ENCODE measurements around the gene TAAR5. TPM values are rescaled to one million over a fixed set of nuclear protein-coding genes. Genes with fewer than 3 reads are reported as not detected.

The TAAR5 gene
- total RNA-seq, 2 experiments from 2014 or later: not detected

DNA sequence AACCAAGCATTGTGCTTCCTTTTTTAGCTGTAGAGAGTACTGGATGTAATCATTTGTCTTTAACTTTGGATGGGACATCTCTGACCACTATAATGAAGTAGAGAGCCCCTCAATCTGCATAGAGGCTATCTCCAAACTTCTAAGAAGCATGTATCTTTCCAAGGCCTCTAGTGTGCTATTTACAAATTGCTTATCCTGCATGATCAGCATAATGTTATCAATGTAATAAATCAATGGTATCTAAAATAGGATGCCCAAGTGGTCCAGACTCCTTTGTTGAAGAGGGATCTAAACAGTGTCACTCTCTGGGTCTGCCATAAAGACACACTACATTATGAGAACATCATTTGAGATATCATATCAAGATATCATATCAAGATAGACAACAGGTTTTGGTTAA, 44.7 kb downstream of the TAAR5 start:
- H3K4me3 Mint-ChIP-seq: no peak overlapping the region
- peaks cover 16% of the 10 kb centered on the region for H3K27me3 Mint-ChIP-seq
- no peak for DNase-seq
- H3K36me3 Mint-ChIP-seq: no peaks in the 10 kb centered on the region
- H3K27ac Mint-ChIP-seq: no peak overlapping the region
- H3K4me1 Mint-ChIP-seq: no peaks in the 10 kb centered on the region
- no peaks in the 10 kb centered on the region for H3K9me3 Mint-ChIP-seq

Other genes starting within 250 kb of the TAAR5 start
- gene MOXD1, start 188.3 kb downstream of the TAAR5 start, total RNA-seq: not detected
- 10 to 100 TPM; 14.8 to 16.3 TPM for gene STX7, start 76.6 kb downstream of the TAAR5 start, total RNA-seq
- not detected for gene TAAR9, start 51.5 kb downstream of the TAAR5 start, total RNA-seq
- gene TAAR8, start 37.1 kb downstream of the TAAR5 start, total RNA-seq: not detected
- not detected for gene TAAR6, start 19.4 kb downstream of the TAAR5 start, total RNA-seq
- not detected for gene TAAR2, start 34.5 kb upstream of the TAAR5 start, total RNA-seq
- gene TAAR1, start 69.4 kb upstream of the TAAR5 start, total RNA-seq: not detected
- gene VNN1, start 124.3 kb upstream of the TAAR5 start, total RNA-seq: not detected
- 10 to 100 TPM in 1 of 2 experiments, 1 to 10 TPM in 1; 9.4 to 11.9 TPM for gene VNN2, start 168.2 kb upstream of the TAAR5 start, total RNA-seq
- gene SLC18B1, start 208.9 kb upstream of the TAAR5 start, total RNA-seq: 10 to 100 TPM in 1 of 2 experiments, 1 to 10 TPM in 1; 9.7 to 10.8 TPM
- 1,000 to 10,000 TPM; 1,899 to 2,004 TPM for gene RPS12, start 224.8 kb upstream of the TAAR5 start, total RNA-seq